Measurements from ENCODE around the gene TMPRSS5. TPM values are rescaled to one million over a fixed set of nuclear protein-coding genes. Genes with fewer than 3 reads are reported as not detected.

The TMPRSS5 gene
- total RNA-seq = 1.2 and 2.6 TPM in 2 replicates

DNA sequence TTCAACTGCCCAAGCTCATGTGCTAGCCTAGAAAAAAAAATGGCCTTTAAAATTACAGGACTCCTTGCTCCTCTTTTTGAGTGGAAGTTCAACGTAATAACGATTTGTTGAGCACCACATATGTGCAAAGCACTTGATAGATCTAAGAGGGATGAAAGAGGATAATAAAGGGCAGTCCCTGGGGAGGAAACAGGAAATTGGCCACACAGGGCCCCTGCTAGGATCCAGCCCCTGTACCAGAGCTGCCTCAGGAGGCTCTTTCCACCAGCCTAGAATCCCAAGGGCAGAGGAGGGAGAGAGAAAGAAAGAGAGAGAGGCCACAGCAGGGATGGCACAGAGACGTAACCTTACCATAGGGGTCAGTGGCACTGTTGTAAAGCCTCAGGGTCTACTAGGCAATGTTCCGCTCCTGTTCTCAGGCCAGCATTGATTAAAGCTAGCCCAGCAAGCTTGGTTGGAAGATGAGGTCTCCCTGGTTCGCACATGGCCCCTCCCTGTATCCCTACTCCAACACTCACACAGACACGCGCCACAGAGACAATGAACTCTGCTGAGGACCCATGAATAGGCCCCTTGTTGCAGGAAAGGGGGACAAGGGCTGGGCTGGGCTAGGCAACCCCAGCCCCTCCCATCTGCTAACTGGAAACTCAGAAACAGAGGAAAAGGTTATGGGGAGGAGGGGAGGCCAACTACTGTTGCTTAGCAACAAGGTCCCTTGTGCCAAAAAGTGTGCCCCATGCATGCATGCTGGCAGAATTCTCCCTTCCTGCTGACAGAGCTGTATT is at the start of gene TMPRSS5:
TSS of gene TMPRSS5 (minus strand) at position 438 of the 785 bp plus-strand sequence. CDS start at position 354, 84 bp downstream.
- H3K27me3 Mint-ChIP-seq = no peaks in the 10 kb centered on the region
- intact Hi-C loops (cut with micrococcal nuclease) = no loop called here
- H3K4me3 Mint-ChIP-seq = no peak within 1 kb of the TSS
- H3K27ac Mint-ChIP-seq = no peak within 1 kb of the TSS
- no peaks in the 10 kb centered on the region for H3K4me1 Mint-ChIP-seq
- DNase-seq = no peak
- H3K36me3 Mint-ChIP-seq (ENCODE audit: low read depth) = no peaks in the 10 kb centered on the region
- H3K9me3 Mint-ChIP-seq = peaks cover 14% of the 10 kb centered on the region

DNA sequence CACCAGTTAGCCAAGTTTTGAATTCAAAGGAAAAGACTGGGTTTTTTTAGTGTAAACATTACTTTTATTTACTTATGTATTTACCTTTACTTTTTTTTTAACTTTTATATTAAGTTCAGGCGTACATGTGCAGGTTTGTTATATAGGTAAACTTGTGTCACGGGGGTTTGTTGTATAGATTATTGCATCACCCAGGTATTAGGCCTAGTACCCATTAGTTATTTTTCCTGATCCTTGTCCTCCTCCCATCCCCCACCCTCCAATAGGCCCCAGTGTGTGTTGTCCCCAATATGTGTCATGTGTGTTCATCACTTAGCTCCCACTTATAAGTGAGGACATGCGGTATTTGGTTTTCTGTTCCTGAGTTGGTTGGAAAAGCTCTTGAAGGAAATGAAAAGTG is 46.8 kb upstream of the TMPRSS5 start:
- Mint-ChIP-seq H3K4me1 (no peaks in the 10 kb centered on the region), H3K4me3 (no peak overlapping the region), H3K27me3 (no peaks in the 10 kb centered on the region), H3K27ac (no peak overlapping the region), H3K9me3 (no peaks in the 10 kb centered on the region), H3K36me3 (ENCODE audit: low read depth) (peaks cover 22% of the 10 kb centered on the region)
- no peak for DNase-seq
- intact Hi-C loops (cut with micrococcal nuclease) = no loop called here

DNA sequence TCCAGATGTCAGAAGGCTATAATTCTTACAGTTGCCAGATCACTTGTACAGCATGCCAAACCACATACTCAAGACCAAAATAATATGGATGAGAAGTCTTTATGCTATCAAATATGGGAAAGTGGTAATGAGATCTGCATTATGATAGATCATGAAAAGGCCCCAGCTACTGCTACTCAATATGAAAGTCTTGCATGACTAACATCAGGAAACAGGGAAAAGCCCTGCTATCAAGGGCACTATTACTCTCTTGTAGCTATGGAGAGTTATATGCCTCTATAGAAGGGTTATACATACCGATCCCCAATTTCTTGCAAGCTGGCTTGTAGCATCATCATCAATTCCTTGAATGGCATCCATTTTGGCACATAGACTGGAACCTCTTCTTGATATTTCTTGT is 30.2 kb upstream of the TMPRSS5 start:
- H3K36me3 Mint-ChIP-seq (ENCODE audit: low read depth) = peaks cover 57% of the 10 kb centered on the region
- intact Hi-C loops (cut with micrococcal nuclease) = no loop called here
- no peak overlapping the region for H3K27ac Mint-ChIP-seq
- H3K4me3 Mint-ChIP-seq = no peak overlapping the region
- DNase-seq = no peak
- H3K4me1 Mint-ChIP-seq = no peaks in the 10 kb centered on the region
- no peaks in the 10 kb centered on the region for H3K27me3 Mint-ChIP-seq
- H3K9me3 Mint-ChIP-seq = no peaks in the 10 kb centered on the region

DNA sequence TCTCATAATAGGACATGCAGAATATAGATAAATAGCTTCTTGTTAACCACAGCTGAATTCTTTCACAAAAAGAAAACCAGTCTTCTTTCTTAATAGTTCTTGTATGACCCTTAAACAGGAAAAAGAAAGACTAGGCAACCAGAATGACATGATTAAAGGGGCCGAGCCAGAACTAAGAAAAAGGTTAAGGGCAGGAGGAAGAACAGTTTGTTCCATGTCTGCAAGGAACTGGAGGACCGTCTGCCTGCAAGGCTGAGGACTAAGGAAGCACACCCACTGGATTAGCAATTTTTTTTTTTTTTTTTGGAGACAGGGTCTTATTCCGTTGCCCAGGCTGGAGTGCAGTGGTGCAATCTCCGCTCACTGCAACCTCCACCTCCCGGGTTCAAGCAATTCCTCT is 26.0 kb upstream of the TMPRSS5 start:
- peaks cover 2% of the 10 kb centered on the region for H3K4me1 Mint-ChIP-seq
- intact Hi-C loops (cut with micrococcal nuclease) = no loop called here

DNA sequence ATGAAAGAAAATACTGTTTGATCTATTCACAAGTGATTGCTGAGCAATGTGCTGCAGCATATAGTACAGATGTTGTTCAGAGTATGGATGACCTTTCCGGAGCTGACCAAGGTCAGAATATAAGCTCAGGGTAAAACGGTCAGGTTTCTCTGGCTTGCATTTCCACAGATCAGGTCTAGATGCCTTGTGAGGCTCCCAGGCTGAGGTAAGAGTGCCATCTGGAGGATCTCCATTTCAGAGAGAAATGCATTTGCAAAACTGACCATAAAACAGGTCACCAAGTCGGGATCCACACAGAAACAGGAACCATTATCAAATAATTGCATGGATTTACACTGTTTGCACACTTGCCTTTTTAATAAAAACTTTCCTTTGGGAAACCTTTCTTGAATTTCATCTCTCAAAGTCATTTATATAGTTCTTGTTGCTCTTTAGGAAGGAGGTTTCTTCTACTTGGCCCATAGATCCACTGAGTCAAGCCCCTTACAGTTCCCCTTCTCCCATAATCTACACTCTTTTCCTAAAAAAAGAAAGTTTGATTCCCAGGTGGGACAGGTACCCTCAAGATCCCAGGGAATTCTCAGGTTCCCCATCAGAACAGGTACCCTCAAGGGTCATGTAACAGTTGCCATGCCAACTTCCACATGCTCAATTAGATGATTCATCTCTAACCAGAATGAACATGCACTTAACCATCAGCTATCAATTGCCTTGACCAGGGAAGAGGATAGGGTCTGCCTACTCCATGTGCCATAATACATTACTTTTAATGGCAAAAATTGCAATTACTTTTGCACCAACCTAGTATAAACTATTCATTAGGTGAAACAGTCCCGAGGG is 25.0 kb upstream of the TMPRSS5 start:
- intact Hi-C loops (cut with micrococcal nuclease) = loop anchor here (1.0 kb wide), 1 partner anchor 426 kb away; no protein-coding TSS in a partner anchor
- DNase-seq = no peak
- Mint-ChIP-seq H3K27ac (no peak overlapping the region), H3K36me3 (ENCODE audit: low read depth) (peaks cover 24% of the 10 kb centered on the region), H3K27me3 (no peaks in the 10 kb centered on the region), H3K4me1 (peaks cover 2% of the 10 kb centered on the region), H3K4me3 (no peak overlapping the region), H3K9me3 (no peaks in the 10 kb centered on the region)

More for the DNA sequence above, 26.0 kb upstream of the TMPRSS5 start:
- Mint-ChIP-seq H3K27ac (no peak overlapping the region), H3K9me3 (no peaks in the 10 kb centered on the region), H3K27me3 (no peaks in the 10 kb centered on the region), H3K36me3 (ENCODE audit: low read depth) (peaks cover 32% of the 10 kb centered on the region), H3K4me3 (no peak overlapping the region)
- no peak for DNase-seq

DNA sequence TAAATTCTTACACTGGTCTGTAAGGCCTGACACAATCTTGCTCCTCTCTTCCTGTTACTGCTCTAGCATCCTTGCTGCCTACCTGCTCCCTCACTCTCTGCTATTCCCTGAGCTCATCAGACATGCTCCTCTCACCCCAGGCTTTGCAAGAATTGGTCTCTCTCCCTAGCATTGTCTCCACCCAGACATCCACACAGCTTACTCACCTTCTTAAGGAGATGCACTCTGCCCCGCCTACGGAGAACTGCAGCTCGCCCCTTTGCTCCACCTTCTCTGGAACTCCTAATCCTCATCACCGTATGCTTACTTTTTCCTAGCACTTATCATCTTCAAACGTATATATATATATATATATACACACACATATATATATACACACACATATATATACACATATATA is 23.3 kb upstream of the TMPRSS5 start:
- peaks cover 2% of the 10 kb centered on the region for H3K4me1 Mint-ChIP-seq
- H3K27me3 Mint-ChIP-seq = no peaks in the 10 kb centered on the region
- H3K27ac Mint-ChIP-seq = no peak overlapping the region
- DNase-seq = no peak
- no peak overlapping the region for H3K4me3 Mint-ChIP-seq
- intact Hi-C loops (cut with micrococcal nuclease) = no loop called here
- no peaks in the 10 kb centered on the region for H3K9me3 Mint-ChIP-seq
- H3K36me3 Mint-ChIP-seq (ENCODE audit: low read depth) = peaks cover 19% of the 10 kb centered on the region

DNA sequence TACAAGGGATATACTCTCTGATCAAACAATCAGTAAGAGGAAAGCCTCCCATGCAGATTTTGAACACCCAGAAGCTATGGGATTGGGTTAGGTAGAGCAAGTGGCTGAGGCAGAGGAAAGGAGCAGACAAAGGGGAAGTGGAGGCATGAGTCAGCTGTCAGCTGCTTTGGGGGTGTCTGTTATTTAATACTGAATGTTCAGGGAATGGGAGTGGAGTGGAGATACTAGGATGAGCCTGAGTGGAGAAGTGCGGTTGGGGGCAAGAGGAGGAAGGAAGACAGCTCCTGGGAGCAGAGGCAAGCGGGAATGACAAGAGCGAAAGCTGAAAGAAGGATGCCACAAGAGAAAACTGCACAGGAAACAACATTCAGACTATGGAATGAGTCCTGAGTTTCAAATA is 22.7 kb upstream of the TMPRSS5 start:
- no peaks in the 10 kb centered on the region for H3K27me3 Mint-ChIP-seq
- no peak overlapping the region for H3K4me3 Mint-ChIP-seq
- peaks cover 13% of the 10 kb centered on the region for H3K36me3 Mint-ChIP-seq (ENCODE audit: low read depth)
- intact Hi-C loops (cut with micrococcal nuclease) = no loop called here
- no peaks in the 10 kb centered on the region for H3K9me3 Mint-ChIP-seq
- no peak for DNase-seq
- peaks cover 2% of the 10 kb centered on the region for H3K4me1 Mint-ChIP-seq
- H3K27ac Mint-ChIP-seq = no peak overlapping the region

DNA sequence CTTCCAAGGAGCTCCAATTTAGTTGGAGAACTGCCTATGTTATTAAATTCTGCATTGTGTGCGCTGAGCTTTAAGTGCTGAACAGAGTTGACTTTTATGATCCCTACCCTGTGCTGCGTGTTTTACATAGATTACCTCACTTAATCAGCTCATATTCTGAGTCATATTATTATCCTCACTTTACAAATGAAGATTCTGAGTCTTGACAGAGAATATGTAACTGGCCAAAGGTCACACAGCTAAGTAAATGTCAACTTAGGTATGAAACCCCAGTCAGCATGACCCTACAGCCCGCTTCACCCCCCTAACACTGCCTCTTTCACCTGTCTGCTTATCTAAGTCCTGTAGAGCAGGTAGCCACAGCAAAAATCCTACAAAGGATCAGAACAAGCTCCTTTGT is 19.8 kb upstream of the TMPRSS5 start:
- H3K36me3 Mint-ChIP-seq (ENCODE audit: low read depth) = no peaks in the 10 kb centered on the region

DNA sequence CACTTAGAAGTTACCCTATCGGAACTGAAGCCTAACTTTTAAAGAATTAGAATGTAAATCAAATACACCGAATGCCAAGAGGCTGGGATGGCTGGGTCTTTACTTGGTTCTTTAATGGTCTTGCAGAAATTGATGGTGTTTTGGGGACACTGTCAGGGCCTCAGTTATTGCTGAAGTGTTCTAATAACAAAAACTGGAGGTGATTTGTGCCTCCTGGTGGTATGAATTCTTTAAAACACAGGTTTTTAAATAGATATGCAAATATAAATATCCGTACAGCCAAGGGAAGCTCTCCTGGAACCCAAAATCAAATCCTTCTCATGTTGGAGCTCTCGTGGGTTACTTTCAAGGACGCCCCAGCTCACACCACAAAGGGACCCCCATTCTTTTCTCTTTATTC is 19.3 kb upstream of the TMPRSS5 start:
- H3K4me3 Mint-ChIP-seq = no peak overlapping the region
- no peak overlapping the region for H3K27ac Mint-ChIP-seq
- H3K27me3 Mint-ChIP-seq = no peaks in the 10 kb centered on the region
- no peaks in the 10 kb centered on the region for H3K9me3 Mint-ChIP-seq
- H3K36me3 Mint-ChIP-seq (ENCODE audit: low read depth) = no peaks in the 10 kb centered on the region
- peaks cover 2% of the 10 kb centered on the region for H3K4me1 Mint-ChIP-seq
- intact Hi-C loops (cut with micrococcal nuclease) = no loop called here
- DNase-seq = no peak

More for the DNA sequence above, 19.8 kb upstream of the TMPRSS5 start:
- H3K4me1 Mint-ChIP-seq = peaks cover 2% of the 10 kb centered on the region
- no peaks in the 10 kb centered on the region for H3K9me3 Mint-ChIP-seq
- intact Hi-C loops (cut with micrococcal nuclease) = no loop called here
- H3K27ac Mint-ChIP-seq = no peak overlapping the region
- DNase-seq = no peak
- no peak overlapping the region for H3K4me3 Mint-ChIP-seq
- H3K27me3 Mint-ChIP-seq = no peaks in the 10 kb centered on the region

DNA sequence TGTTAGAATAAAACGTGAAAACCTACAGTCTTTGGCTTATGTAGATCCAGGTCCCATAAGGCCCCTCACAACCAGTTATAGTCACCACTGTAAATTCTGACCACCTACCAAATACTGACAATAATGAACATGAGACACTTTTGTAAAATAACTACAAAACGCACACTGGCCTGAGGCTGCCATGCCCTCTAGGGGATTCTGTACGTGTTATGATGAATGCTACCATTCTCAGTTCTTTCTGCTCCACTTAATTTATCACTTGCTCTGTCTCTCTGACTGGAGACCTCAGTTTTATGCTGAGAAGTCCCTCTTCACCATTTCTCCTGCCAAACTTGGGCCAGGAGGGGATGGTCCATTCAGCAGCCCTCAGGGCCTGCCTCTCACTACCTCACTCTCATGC is 18.7 kb upstream of the TMPRSS5 start:
- Mint-ChIP-seq H3K27ac (no peak overlapping the region), H3K9me3 (no peaks in the 10 kb centered on the region), H3K27me3 (no peaks in the 10 kb centered on the region), H3K4me1 (peaks cover 2% of the 10 kb centered on the region), H3K4me3 (no peak overlapping the region), H3K36me3 (ENCODE audit: low read depth) (no peaks in the 10 kb centered on the region)
- no peak for DNase-seq
- intact Hi-C loops (cut with micrococcal nuclease) = no loop called here

DNA sequence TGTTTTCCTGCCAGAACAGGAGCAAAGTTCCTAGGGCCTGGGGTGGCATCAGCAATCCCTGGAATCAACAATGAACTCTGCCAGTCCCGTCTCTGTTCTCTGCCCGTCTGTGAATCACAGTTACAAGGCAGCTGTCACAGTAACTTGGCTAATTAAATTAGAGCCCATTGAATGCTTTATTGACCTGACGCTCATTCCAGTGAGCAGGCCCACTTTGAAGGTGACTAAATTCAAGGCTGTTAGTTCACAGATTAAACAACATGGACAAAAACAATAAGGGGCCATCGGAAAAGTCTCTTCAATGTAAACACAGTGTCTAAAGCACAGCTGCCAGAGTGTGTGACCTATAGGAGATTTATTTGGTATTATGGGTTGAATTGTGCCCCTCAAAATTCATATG is 17.7 kb upstream of the TMPRSS5 start:
- Mint-ChIP-seq H3K4me3 (no peak overlapping the region), H3K4me1 (peaks cover under 1% of the 10 kb centered on the region), H3K36me3 (ENCODE audit: low read depth) (peaks cover 3% of the 10 kb centered on the region), H3K9me3 (peaks cover 4% of the 10 kb centered on the region), H3K27me3 (no peaks in the 10 kb centered on the region), H3K27ac (no peak overlapping the region)
- intact Hi-C loops (cut with micrococcal nuclease) = no loop called here
- DNase-seq = no peak

DNA sequence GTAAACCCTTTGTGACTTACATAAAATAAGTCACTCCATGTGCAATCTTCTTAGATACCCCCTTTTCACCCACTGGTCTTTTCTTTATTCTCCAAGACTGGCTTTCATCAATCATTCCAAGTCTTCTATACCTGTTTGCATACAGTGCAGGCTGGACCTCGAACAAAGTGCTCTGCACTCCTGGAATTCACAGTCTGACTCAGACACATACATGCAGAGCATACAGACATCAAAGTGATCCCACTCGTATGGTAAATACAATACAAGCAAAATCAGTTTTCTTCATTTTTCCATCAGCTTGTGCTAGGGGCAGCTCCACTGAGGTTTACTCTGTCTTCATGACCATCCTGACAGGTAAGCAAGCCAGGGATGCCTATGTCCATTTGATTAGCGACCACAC is 16.8 kb upstream of the TMPRSS5 start:
- Mint-ChIP-seq H3K27ac (no peak overlapping the region), H3K9me3 (peaks cover 4% of the 10 kb centered on the region), H3K27me3 (no peaks in the 10 kb centered on the region), H3K4me1 (no peaks in the 10 kb centered on the region), H3K4me3 (no peak overlapping the region), H3K36me3 (ENCODE audit: low read depth) (peaks cover 3% of the 10 kb centered on the region)
- intact Hi-C loops (cut with micrococcal nuclease) = no loop called here
- no peak for DNase-seq

DNA sequence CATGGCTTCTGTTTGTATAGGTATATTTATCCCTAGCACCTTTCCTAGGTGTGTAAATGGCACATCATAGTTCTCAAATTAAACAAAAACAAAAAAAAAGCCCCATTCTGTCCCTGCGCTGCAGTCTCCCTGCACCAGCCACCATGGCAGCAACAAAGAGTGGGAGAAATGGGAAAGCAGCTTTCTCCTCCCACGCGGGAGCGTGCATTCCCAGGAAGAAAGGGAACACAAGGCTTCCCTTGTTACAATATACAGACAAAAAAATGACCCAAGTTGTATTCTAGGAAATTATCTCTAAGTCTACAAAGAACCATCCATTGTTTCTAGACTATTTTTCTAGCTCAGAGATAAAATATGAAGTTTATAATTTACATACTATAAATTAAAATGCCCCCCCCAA is 16.1 kb upstream of the TMPRSS5 start:
- peaks cover 3% of the 10 kb centered on the region for H3K36me3 Mint-ChIP-seq (ENCODE audit: low read depth)
- no peaks in the 10 kb centered on the region for H3K4me1 Mint-ChIP-seq
- intact Hi-C loops (cut with micrococcal nuclease) = no loop called here
- H3K27ac Mint-ChIP-seq = no peak overlapping the region
- no peaks in the 10 kb centered on the region for H3K27me3 Mint-ChIP-seq
- peaks cover 4% of the 10 kb centered on the region for H3K9me3 Mint-ChIP-seq
- no peak overlapping the region for H3K4me3 Mint-ChIP-seq
- DNase-seq = no peak

DNA sequence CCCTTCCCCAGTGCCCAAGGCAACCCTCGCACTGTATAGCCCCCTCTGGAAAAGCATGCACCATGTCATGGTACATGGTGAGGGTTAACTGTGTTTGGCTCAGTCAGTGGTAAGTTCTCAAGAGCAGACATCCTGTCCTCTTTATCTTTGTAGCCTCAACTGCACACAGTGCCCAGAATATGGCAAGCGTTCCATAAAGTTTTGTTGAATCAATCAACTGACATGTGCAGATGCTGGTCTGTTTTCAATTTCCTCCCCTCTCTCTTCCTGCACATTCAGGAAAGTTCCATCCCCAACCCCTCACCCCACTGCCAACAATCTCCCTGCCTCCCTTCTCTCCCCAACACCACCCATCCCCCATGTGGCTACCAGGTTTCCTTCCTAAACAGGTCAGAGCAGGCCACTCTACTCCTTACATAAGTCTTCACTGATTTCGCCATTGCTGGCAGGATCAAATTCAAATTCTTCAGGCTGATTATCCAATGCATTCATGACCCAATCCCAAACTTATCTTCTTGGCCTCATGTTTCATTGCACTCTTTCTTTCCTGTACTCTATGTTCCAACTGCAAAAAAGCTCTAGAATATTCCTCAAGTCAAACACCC is 15.5 kb upstream of the TMPRSS5 start:
- Mint-ChIP-seq H3K9me3 (peaks cover 4% of the 10 kb centered on the region), H3K27me3 (no peaks in the 10 kb centered on the region), H3K36me3 (ENCODE audit: low read depth) (peaks cover 4% of the 10 kb centered on the region), H3K4me1 (no peaks in the 10 kb centered on the region), H3K27ac (no peak overlapping the region), H3K4me3 (no peak overlapping the region)
- intact Hi-C loops (cut with micrococcal nuclease) = no loop called here
- DNase-seq = no peak

Measured in activated CD4-positive, alpha-beta T cell treated with anti-CD3 and anti-CD28 coated beads, Interleukin-2, amount 10 ng/mL, durations not matched to agents 24 days and 14 days (primary cell).